WTC11 (cell line): Measurements from ENCODE around the gene ABHD16A. TPM values are rescaled to one million over a fixed set of nuclear protein-coding genes. Genes with fewer than 3 reads are reported as not detected.

Source experiments
- ATAC-seq: fragments of 200-7000 bp; cut with Tn5 transposase; 2 replicates; pipeline ENCODE4 v1.10.0; 2021; ENCODE audit warnings: mild to moderate bottlenecking, moderate library complexity
- CTCF ChIA-PET: fragments of 300-600 bp; sonication (Branson Sonifier 250); formaldehyde crosslinking; loops from one replicate; lab custom pipeline; 2021; ENCODE audit warnings: antibody characterized with exemption; lab: Charles Lee
- POLR2A ChIA-PET: fragments of 350-600 bp; sonication (Branson Sonifier 250); formaldehyde crosslinking; loops from one replicate; lab custom pipeline; 2021; ENCODE audit warnings: antibody characterized with exemption; lab: Charles Lee
- DNase-seq: peaks from one replicate; pipeline ENCODE4 v3.0.0; 2021; ENCODE audit warnings: low spot score
- H3K27ac Mint-ChIP-seq: 2 replicates; pipeline ENCODE4 v1.8.0; 2021; ENCODE audit warnings: mixed read lengths
- H3K27me3 Mint-ChIP-seq: 2 replicates; pipeline ENCODE4 v1.8.0; 2021; ENCODE audit warnings: low read depth, mild to moderate bottlenecking, moderate library complexity, mixed read lengths
- H3K36me3 Mint-ChIP-seq: 2 replicates; pipeline ENCODE4 v1.8.0; 2021; ENCODE audit warnings: mixed read lengths
- H3K4me1 Mint-ChIP-seq: 2 replicates; pipeline ENCODE4 v1.8.0; 2022; ENCODE audit warnings: mixed read lengths
- H3K4me3 Mint-ChIP-seq: 2 replicates; pipeline ENCODE4 v1.8.0; 2021; ENCODE audit warnings: mild to moderate bottlenecking, moderate library complexity, mixed read lengths
- H3K9me3 Mint-ChIP-seq: 2 replicates; pipeline ENCODE4 v1.8.0; 2021; ENCODE audit warnings: mixed read lengths
- ATF2 ChIP-seq: sonication (generic); formaldehyde crosslinking; IDR thresholded peaks from 2 replicates; pipeline ENCODE4 v1.8.1; 2022; ENCODE audit warnings: low read depth, missing genetic modification reagents, borderline replicate concordance
- ATF6 ChIP-seq: sonication (generic); formaldehyde crosslinking; IDR thresholded peaks from 2 replicates; pipeline ENCODE4 v1.8.1; 2023; ENCODE audit warnings: mild to moderate bottlenecking, missing genetic modification reagents
- ELF4 ChIP-seq: sonication (generic); formaldehyde crosslinking; IDR thresholded peaks from 2 replicates; pipeline ENCODE4 v1.8.1; 2022; ENCODE audit warnings: low read depth, mild to moderate bottlenecking, moderate library complexity, missing genetic modification reagents
- ESRRA ChIP-seq: sonication (generic); formaldehyde crosslinking; IDR thresholded peaks from 2 replicates; pipeline ENCODE4 v1.8.1; 2022; ENCODE audit warnings: mild to moderate bottlenecking, missing genetic modification reagents, borderline replicate concordance
- JAZF1 ChIP-seq: fragments of 250-450 bp; sonication (Bioruptor Pico); IDR thresholded peaks from 2 replicates; pipeline ENCODE4 v1.9.0; 2021; ENCODE audit warnings: moderate library complexity, mild to moderate bottlenecking, inconsistent platforms
- MAX ChIP-seq: sonication (generic); formaldehyde crosslinking; IDR thresholded peaks from 2 replicates; pipeline ENCODE4 v1.8.0; 2022; ENCODE audit warnings: mild to moderate bottlenecking, missing genetic modification reagents
- MYBL2 ChIP-seq: sonication (generic); formaldehyde crosslinking; IDR thresholded peaks from 2 replicates; pipeline ENCODE4 v1.8.1; 2023; ENCODE audit warnings: mild to moderate bottlenecking, moderate library complexity, missing genetic modification reagents
- NFYB ChIP-seq: sonication (generic); formaldehyde crosslinking; conservative IDR thresholded peaks from 2 replicates; pipeline ENCODE4 v1.8.0; 2022; ENCODE audit warnings: low read depth, missing genetic modification reagents
- NR1H2 ChIP-seq: sonication (generic); formaldehyde crosslinking; IDR thresholded peaks from 2 replicates; pipeline ENCODE4 v1.9.0; 2021; ENCODE audit warnings: mild to moderate bottlenecking, moderate library complexity, missing genetic modification reagents
- NR2C2 ChIP-seq: sonication (generic); formaldehyde crosslinking; IDR thresholded peaks from 2 replicates; pipeline ENCODE4 v1.8.0; 2022; ENCODE audit warnings: mild to moderate bottlenecking, missing genetic modification reagents
- PRRX2 ChIP-seq: fragments of 250-450 bp; sonication (Bioruptor Pico); IDR thresholded peaks from 2 replicates; pipeline ENCODE4 v1.8.0; 2021; ENCODE audit warnings: mild to moderate bottlenecking
- SMAD3 ChIP-seq: sonication (generic); formaldehyde crosslinking; IDR thresholded peaks from 2 replicates; pipeline ENCODE4 v1.8.0; 2022; ENCODE audit warnings: missing genetic modification reagents, mild to moderate bottlenecking, borderline replicate concordance
- SMAD4 ChIP-seq: sonication (generic); formaldehyde crosslinking; IDR thresholded peaks from 2 replicates; pipeline ENCODE4 v1.8.0; 2022; ENCODE audit warnings: mild to moderate bottlenecking, missing genetic modification reagents
- TEAD4 ChIP-seq: sonication (generic); formaldehyde crosslinking; IDR thresholded peaks from 2 replicates; pipeline ENCODE4 v1.8.0; 2022; ENCODE audit warnings: mild to moderate bottlenecking, missing genetic modification reagents
- TP53 ChIP-seq: sonication (generic); formaldehyde crosslinking; IDR thresholded peaks from 2 replicates; pipeline ENCODE4 v1.8.1; 2023; ENCODE audit warnings: mild to moderate bottlenecking, missing genetic modification reagents
- ZNF121 ChIP-seq: sonication (generic); formaldehyde crosslinking; IDR thresholded peaks from 2 replicates; pipeline ENCODE4 v1.8.0; 2023; ENCODE audit warnings: missing genetic modification reagents
- ZNF263 ChIP-seq: sonication (generic); formaldehyde crosslinking; IDR thresholded peaks from 2 replicates; pipeline ENCODE4 v1.8.1; 2022; ENCODE audit warnings: low read depth, mild to moderate bottlenecking, moderate library complexity, missing genetic modification reagents
- ZNF416 ChIP-seq: fragments of 250-450 bp; sonication (Bioruptor Pico); IDR thresholded peaks from 2 replicates; pipeline ENCODE4 v1.9.0; 2021; ENCODE audit warnings: mild to moderate bottlenecking, inconsistent platforms
- total RNA-seq: library from RNA; stranded (reverse); gene quantifications from 3 replicates; pipeline ENCODE4 v1.2.3, GENCODE V29; 2021
- TF ChIP-seq, protein P1 (sequence below): fragments of 250-450 bp; sonication (Bioruptor Pico); IDR thresholded peaks from 2 replicates; pipeline ENCODE4 v2.1.2; 2022; ENCODE audit warnings: mild to moderate bottlenecking, moderate library complexity
- TF ChIP-seq, protein P2 (sequence below): fragments of 250-450 bp; sonication (Bioruptor Pico); IDR thresholded peaks from 2 replicates; pipeline ENCODE4 v1.9.0; 2021; ENCODE audit warnings: mild to moderate bottlenecking, borderline replicate concordance
- TF ChIP-seq, protein P3 (sequence below): sonication (generic); formaldehyde crosslinking; IDR thresholded peaks from 2 replicates; pipeline ENCODE4 v1.8.1; 2022; ENCODE audit warnings: mild to moderate bottlenecking, moderate library complexity, missing genetic modification reagents
- TF ChIP-seq, protein P4 (sequence below): fragments of 250-450 bp; sonication (Bioruptor Pico); IDR thresholded peaks from 2 replicates; pipeline ENCODE4 v1.9.0; 2021; ENCODE audit warnings: moderate library complexity, mild to moderate bottlenecking, inconsistent platforms, borderline replicate concordance

Gene ABHD16A
- total RNA-seq, 1 experiment from 2014 or later = 28.6 TPM

DNA sequence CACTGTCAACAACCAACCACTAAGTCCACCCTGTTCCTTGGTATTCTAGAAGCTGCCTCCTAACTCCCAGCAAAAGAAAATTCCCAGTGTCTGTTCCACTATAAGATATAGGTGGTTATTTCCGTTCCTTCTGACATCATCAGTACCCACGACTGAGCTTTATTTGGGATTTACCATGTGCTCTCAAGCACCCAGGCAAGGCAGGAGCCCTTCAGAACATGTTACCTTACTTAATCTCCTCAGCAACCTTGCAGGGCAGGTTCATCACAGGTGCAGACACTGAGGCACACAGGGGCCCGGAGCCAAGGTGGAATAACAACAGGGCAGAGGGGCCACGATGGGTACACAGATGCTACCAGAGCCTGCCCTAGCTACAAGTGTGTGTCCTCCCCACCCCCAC is 10.8 kb downstream of the ABHD16A start (continued):
- TF ChIP-seq, protein P1, sequence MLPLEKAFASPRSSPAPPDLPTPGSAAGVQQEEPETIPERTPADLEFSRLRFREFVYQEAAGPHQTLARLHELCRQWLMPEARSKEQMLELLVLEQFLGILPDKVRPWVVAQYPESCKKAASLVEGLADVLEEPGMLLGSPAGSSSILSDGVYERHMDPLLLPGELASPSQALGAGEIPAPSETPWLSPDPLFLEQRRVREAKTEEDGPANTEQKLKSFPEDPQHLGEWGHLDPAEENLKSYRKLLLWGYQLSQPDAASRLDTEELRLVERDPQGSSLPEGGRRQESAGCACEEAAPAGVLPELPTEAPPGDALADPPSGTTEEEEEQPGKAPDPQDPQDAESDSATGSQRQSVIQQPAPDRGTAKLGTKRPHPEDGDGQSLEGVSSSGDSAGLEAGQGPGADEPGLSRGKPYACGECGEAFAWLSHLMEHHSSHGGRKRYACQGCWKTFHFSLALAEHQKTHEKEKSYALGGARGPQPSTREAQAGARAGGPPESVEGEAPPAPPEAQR (CRISPR knock-in tag) = no peak
- no peak for TF ChIP-seq ATF2 (CRISPR knock-in tag)
- no peak for TF ChIP-seq NR2C2
- no peak for TF ChIP-seq NR1H2 (CRISPR knock-in tag)
- no peak for TF ChIP-seq ZNF121 (CRISPR knock-in tag)
- no peak for TF ChIP-seq MAX (CRISPR knock-in tag)
- TF ChIP-seq, all 79 proteins: peak for 0

GRCh38 chr6:31691564-31692108 is 11.5 kb downstream of the ABHD16A start:
- ChIA-PET CTCF (interaction anchor here (1.1 kb wide), 1 partner anchor 22 kb away, joined by 3 read pairs; no protein-coding TSS in a partner anchor), POLR2A (no interaction called here)
- H3K4me3 Mint-ChIP-seq = no peak overlapping the region
- H3K27ac Mint-ChIP-seq = no peak overlapping the region
- TF ChIP-seq ESRRA (CRISPR knock-in tag) = no peak
- no peak for TF ChIP-seq ZNF416 (CRISPR knock-in tag)
- TF ChIP-seq SMAD4 = no peak
- no peak for TF ChIP-seq ELF4 (CRISPR knock-in tag)
- TF ChIP-seq, protein P2, sequence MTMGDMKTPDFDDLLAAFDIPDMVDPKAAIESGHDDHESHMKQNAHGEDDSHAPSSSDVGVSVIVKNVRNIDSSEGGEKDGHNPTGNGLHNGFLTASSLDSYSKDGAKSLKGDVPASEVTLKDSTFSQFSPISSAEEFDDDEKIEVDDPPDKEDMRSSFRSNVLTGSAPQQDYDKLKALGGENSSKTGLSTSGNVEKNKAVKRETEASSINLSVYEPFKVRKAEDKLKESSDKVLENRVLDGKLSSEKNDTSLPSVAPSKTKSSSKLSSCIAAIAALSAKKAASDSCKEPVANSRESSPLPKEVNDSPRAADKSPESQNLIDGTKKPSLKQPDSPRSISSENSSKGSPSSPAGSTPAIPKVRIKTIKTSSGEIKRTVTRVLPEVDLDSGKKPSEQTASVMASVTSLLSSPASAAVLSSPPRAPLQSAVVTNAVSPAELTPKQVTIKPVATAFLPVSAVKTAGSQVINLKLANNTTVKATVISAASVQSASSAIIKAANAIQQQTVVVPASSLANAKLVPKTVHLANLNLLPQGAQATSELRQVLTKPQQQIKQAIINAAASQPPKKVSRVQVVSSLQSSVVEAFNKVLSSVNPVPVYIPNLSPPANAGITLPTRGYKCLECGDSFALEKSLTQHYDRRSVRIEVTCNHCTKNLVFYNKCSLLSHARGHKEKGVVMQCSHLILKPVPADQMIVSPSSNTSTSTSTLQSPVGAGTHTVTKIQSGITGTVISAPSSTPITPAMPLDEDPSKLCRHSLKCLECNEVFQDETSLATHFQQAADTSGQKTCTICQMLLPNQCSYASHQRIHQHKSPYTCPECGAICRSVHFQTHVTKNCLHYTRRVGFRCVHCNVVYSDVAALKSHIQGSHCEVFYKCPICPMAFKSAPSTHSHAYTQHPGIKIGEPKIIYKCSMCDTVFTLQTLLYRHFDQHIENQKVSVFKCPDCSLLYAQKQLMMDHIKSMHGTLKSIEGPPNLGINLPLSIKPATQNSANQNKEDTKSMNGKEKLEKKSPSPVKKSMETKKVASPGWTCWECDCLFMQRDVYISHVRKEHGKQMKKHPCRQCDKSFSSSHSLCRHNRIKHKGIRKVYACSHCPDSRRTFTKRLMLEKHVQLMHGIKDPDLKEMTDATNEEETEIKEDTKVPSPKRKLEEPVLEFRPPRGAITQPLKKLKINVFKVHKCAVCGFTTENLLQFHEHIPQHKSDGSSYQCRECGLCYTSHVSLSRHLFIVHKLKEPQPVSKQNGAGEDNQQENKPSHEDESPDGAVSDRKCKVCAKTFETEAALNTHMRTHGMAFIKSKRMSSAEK (CRISPR knock-in tag) = no peak
- TF ChIP-seq, protein P3, sequence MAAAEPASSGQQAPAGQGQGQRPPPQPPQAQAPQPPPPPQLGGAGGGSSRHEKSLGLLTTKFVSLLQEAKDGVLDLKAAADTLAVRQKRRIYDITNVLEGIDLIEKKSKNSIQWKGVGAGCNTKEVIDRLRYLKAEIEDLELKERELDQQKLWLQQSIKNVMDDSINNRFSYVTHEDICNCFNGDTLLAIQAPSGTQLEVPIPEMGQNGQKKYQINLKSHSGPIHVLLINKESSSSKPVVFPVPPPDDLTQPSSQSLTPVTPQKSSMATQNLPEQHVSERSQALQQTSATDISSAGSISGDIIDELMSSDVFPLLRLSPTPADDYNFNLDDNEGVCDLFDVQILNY (CRISPR knock-in tag) = no peak
- TF ChIP-seq JAZF1 = no peak
- no peak for TF ChIP-seq PRRX2
- TF ChIP-seq TP53 (CRISPR knock-in tag) = no peak
- TF ChIP-seq ZNF263 (CRISPR knock-in tag) = no peak
- TF ChIP-seq SMAD3 (CRISPR knock-in tag) = no peak
- TF ChIP-seq TEAD4 (CRISPR knock-in tag) = no peak
- no peak for TF ChIP-seq NFYB (CRISPR knock-in tag)
- TF ChIP-seq ATF6 (CRISPR knock-in tag) = no peak
- TF ChIP-seq, protein P4, sequence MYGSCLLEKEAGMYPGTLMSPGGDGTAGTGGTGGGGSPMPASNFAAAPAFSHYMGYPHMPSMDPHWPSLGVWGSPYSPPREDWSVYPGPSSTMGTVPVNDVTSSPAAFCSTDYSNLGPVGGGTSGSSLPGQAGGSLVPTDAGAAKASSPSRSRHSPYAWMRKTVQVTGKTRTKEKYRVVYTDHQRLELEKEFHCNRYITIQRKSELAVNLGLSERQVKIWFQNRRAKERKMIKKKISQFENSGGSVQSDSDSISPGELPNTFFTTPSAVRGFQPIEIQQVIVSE (CRISPR knock-in tag) = no peak
- TF ChIP-seq NR2C2 = no peak
- TF ChIP-seq MYBL2 (CRISPR knock-in tag) = no peak
- H3K27me3 Mint-ChIP-seq = no peaks in the 10 kb centered on the region
- no peak for ATAC-seq
- H3K9me3 Mint-ChIP-seq = no peaks in the 10 kb centered on the region
- H3K4me1 Mint-ChIP-seq = no peaks in the 10 kb centered on the region
- DNase-seq = no peak
- H3K36me3 Mint-ChIP-seq = peaks cover 26% of the 10 kb centered on the region
